Activated naive CD4-positive, alpha-beta T cell treated with Interleukin-2 at 50 U/mL for 16 hours (primary cell): Measurements from ENCODE around the gene TRIOBP.
"Not testable (repeated sequence)": the region's sequence is repeated elsewhere in the genome, so short reads cannot be mapped to it uniquely, and the experiment has no call there.

Source experiments
- DNase-seq: peaks from one replicate; pipeline ENCODE4 v3.0.0-alpha.2; 2020

The TRIOBP gene

DNA sequence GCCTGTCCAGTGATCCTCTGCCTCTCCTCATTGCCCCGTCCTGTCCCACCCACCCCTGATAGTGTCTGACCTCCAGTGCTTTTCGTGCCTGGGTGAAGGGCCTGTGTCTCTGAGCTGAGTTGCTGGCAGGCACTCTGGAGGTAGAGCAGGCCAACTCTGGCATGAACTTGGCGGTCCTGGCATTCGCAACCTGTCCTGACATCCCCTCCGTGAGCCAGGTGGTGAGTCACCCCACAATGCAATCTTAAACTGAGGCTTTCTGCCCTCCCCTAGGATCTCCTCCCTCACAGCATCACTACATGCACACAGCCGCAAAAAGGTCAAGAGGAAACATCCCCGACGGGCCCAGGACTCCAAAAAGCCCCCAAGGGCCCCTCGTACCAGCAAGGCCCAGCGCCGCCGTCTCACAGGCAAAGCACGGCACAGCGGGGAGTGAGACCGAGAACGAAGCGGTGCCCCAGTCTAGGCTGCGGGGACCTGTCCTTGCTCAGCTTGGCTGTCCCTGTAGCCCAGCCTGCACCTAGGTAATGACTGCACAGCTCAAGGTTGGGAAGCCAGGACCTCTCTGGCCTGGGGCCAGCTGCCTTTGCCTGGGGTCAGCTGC is 5.8 kb upstream of the TRIOBP start:
- DNase-seq: no peak

DNA sequence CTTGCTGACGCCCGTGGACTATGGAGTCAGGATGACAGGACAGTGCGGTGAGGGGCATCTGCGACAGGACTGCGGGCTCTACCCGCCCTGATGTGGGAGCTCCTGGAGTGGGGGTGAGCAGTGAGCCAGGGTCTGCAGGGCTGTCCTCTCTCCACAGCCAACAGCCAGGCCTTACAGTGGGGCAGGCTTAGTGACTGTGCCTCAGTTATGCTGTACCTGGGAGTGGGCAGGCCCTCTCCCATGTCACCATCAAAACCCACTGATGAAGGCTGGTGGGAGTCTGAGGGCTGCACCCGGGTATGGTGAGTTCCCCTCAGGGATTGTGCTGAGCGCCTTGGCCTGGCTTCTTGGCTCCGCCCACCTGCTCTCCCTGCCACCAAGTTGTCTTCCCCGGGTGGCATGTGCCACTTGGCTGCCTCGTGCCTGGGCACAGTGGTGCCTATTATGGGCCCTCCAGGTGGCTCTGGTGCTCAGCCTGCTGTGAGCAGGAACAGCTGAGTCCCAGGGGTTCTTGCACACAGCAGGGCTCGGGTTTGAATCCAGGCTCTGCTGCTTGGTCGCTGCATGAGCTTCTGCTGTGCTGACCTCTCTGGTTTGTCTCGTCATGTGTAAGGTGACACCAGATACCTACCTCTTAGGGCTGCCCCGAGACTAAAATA is 4.1 kb upstream of the TRIOBP start:
- no peak for DNase-seq

DNA sequence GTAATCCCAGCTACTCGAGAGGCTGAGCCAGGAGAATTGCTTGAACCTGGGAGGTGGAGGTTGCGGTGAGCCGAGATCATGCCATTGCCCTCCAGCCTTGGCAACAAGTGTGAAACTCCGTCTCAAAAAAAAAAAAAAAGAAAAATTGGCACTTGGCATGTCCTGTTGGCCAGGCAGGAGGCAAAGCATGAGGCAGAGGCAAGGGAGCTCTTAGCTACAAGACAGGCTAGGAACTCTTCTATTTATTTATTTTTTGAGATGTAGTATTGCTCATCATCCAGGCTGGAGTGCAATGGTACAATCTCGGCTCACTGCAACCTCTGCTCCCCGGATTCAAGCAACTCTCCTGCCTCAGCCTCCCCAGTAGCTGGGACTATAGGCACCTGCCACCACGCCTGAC is 2.7 kb upstream of the TRIOBP start:
- DNase-seq: not testable (repeated sequence)

DNA sequence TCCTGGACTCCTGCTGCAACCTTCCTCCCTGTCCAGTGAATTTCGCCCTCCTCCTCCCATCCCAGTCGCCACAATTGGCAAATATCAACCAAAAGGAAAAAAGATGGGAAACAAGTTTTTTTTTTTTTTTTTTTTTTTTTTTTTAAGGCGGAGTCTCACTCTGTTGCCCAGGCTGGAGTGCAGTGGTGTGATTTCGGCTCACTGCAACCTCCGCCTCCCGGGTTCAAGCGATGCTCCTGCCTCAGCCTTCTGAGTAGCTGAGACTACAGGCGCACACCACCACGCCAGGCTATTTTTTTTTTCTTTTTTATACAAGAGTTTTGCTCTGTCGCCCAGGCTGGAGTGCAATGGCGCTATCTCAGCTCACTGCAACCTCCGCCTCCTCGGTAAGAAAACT is 590 bp upstream of the TRIOBP start:
- DNase-seq: not testable (repeated sequence)

DNA sequence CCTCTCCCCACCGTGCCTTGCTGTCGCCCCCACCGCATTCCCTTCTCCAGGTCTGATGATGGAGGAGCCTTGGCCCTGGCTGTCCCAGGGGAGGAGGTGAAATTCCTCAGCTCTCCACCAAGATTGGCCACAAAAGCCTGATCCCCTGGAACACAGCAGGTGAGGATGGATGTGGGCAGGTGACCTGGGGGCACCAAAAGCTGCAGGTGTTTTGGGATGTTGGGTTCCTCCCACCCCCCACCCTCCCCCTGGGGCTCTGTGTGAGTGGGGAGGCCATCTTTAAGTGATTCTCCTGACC is 639 bp downstream of the TRIOBP start:
- no peak for DNase-seq

DNA sequence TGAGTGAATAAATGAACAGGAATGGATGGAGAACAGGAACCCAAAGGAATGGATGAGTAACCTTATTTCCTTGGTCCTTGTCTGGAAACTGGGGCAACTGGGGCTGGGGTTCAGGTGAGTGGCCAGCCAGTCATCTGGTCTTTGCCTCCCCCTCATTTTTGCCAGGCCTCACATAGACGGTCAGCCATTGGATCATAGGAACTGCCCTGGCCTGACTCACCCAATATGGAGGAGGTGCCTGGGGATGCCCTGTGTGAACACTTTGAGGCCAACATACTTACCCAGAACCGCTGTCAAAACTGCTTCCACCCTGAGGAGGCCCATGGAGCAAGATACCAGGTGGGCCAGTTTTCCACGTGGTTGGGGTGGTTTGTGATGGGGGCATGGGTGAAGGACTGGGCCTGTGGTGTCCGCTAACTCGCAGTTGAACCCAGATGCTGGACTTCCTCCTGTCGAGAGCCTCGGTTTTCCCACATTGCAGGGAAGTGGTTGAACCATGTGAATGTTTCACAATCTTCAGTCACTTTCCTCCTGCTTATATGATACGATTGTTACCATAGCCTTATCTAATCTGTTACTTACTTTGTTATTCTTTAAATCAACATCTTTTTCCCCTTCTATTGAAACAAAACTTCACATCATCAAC is 4.4 kb downstream of the TRIOBP start:
- no peak for DNase-seq

DNA sequence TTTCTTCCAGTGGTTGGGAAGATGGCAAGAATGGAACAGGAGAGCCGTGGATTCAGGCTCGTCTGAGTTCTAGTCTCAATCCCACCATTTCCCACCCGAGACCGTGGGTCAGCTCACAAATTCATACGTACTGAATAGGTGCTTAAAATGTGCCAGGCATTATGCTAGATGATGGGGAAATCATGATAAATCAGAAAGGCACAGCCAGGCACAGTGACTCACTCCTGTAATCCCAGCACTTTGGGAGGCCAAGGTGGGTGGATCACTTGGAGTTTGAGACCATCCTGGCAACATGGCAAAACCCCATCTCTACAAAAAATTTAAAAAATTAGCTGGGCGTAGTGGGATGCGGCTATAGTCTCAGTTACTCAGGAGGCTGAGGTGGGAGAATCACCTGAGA is 7.1 kb downstream of the TRIOBP start:
- no peak for DNase-seq

DNA sequence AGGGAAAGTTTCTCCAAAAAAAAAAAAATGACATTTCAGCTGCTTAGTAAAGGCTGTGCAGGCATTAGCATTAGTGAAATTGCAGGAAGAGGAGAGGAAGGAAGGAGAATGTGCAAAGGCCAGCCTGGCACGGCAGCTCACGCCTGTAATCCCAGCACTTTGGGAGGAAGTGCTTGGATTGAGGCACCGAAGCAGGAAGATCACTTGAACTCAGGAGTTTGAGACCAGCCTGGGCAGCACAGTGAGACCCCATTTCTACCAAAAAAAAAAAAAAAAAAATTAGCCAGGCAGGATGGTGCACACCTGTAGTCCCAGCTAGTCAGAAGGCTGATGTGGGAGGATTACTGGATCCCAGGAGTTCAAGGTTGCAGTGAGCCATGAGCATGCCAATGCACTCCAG is 7.8 kb downstream of the TRIOBP start:
- no peak for DNase-seq

DNA sequence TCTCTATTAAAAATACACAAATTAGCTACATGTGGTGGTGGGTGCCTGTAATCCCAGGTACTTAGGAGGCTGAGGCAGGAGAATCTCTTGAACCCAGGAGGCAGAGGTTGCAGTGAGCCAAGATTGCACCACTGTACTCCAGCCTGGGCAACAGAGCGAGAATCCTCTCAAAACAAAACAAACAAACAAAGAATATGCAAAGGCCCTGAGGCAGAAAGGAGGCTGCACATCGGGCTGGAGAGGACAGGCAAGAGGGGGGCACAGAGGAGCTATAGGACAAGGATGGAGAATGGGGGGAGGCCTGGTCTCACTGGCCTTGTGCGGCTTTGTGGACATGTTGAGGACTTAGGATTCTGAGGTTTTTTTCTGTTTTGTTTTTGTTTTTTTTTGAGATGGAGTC is 8.4 kb downstream of the TRIOBP start:
- no peak for DNase-seq

DNA sequence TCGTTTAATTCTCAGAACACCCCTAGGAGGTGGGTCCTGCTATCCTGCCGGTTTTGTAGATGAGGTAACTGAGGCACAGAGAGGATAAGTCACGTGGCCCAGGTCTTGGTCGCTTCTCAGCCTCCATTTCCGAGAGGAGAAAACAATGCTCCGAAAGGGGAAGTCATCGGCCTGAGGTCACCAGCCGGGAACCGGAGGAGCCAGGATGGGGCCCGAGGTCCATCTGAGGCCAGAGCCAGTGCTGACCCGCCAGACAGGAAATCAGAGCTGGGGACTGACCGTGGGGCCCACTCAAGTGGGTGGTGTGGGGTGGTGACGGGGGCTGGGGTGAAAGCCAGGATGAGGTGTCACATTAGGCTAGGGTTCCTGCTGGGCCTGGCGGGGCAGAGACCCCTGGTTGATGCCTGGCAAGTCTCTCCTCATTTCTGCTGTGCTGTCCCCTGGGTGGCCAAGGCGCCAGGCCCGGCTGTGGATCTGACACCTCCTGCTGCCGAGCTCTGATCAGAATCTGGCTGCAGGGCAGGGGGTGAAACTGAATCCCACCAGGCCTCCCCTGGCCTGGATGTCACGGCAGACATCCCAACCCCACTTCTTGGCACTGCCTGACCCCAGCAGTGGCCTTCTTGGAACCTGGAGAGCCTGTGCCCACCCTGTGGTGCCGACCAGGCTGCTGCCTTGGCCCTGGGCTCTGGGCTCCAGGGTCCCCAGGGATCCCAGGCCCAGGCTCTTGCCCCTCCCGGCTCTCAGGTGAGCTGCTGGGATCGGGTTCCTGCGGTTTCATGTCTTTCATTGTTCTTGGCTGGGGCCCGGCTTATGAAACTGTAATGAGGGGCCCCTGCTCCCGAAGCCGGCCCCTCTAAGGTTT is 12.0 kb downstream of the TRIOBP start:
- DNase-seq: no peak

DNA sequence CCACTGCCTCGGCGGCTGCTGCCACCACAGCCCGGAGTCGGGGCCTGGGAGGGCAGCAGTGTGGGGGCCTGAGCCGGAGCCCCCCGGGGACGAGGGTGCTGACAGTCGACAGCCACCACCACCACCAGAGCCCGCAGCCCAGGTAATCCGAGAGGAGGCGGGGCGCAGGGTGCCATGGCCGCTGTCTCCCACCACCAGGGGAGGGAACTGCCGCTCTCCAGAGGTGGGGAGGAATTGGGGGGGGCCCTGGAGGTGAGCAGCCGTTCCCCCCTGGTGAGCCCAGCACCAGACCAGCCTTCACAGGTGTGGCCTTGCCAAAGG is 12.6 kb downstream of the TRIOBP start:
- DNase-seq: no peak

DNA sequence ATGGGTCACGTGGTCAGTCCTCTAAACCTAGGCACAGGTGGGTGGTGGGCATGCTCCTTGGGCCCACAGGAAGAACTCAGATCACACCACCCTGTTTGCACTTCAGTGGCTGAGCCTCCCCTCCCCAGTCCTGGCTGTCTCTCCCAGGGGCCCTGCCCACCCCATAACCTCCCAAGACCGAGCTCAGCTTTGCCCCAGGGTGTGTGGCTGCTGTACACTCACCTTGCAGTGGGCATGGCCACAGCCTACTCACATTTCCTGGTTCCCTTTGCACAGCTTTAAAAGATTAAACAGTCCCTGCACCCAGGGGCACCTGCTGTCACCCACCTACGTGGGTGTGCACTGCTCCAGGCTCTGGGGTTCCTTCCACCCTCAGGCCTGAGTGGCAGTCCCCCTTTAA is 13.8 kb downstream of the TRIOBP start:
- DNase-seq: no peak

DNA sequence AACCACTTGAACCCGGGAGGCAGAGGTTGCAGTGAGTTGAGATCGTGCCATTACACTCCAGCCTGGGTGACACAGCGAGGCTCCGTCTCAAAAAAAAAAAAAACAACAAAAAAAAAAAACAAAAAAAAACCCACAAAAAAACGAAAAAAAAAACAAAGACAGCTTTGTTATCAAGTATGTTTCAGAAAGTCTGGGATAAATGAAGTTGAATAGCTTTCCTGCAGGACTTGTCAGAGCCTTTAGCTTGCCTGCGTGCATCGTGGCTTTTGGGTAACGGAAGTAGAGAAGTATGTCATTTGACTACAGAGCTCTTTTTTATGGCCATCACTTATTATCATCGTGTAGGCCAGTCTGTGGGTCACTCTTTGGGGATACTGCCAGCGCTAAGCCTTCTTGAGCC is 14.6 kb downstream of the TRIOBP start:
- DNase-seq: no peak

DNA sequence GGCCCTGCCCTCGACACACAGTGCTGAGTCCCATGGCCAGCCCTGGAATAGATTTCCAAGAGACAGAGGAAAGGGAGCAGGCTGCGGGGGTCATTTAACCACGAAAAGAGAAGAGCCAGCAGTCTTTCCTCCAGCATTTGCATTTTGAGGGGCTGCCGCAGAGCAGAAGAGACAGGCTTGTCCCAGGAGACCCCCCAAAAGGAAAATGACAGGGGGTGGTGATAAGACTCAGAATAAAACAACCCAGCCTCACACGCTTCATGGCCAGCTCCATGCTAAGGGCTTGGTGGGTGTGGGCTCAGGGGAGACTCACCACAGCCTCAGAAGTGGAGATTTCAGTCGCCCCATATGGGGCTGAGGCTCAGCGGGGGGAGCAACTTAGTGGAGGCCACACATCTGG is 16.9 kb downstream of the TRIOBP start:
- DNase-seq: no peak

DNA sequence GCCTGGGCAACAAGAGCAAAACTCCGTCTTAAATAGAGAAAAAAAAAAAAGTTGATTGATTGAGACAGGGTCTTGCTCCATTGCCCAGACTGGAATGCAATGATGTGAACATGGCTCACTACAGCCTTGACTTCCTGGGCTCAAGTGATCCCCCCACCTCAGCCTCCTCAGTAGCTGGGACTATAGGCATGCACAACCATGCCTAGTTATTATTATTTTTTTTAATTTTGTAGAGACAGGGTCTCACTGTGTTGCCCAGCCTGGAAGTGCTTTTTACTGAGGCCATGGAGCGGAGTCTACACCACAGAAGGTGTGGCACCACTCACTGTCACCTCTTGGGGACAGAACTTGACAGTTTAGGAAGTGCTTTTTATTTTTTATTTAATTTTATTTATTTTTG is 17.8 kb downstream of the TRIOBP start:
- no peak for DNase-seq

DNA sequence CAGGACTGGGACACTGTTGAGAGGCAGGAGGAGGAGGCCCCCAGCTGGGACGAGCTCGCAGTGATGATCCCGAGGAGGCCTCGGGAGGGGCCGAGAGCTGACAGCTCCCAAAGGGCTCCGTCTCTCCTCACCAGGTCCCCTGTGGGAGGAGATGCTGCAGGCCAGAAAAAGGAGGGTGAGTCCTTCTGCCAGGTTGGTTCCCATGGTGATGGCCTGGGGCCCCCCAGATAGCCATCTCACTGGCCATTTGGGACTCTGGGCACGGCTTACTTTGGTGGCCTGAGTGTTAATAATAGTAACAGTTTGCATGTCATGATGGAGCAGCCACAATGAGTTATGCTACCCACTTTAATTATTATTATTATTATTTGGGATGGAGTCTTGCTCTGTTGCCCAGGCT is 18.9 kb downstream of the TRIOBP start:
- DNase-seq: no peak

DNA sequence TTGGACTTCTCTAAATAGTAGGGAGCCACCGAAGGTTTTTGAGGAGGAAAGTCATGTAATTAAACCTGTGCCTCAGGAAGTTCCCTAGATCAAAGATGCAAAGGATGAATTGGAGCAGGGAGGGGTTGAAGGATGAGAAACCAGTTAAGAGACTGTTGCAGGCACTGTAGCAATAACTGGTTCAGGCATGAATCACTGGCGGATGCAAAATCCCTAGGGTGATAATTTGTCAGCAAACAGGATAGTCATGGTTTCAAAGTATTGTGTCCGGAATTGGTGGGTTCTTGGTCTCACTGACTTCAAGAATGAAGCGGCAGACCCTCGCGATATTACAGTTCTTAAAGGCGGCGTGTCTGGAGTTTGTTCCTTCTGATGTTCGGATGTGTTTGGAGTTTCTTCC is 19.9 kb downstream of the TRIOBP start:
- no peak for DNase-seq

DNA sequence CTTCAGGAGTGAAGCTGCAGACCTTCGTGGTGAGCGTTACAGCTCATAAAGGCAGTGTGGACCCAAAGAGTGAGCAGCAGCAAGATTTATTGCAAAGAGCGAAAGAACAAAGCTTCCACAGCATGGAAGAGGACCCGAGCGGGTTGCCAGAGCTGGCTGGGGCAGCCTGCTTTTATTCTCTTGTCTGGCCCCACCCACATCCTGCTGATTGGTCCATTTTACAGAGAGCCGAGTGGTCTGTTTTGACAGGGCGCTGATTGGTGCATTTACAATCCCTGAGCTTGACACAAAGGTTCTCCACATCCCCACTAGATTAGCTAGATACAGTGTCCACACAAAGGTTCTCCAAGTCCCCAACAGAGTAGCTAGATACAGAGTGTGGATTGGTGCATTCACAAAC is 20.4 kb downstream of the TRIOBP start:
- not testable (repeated sequence) for DNase-seq

DNA sequence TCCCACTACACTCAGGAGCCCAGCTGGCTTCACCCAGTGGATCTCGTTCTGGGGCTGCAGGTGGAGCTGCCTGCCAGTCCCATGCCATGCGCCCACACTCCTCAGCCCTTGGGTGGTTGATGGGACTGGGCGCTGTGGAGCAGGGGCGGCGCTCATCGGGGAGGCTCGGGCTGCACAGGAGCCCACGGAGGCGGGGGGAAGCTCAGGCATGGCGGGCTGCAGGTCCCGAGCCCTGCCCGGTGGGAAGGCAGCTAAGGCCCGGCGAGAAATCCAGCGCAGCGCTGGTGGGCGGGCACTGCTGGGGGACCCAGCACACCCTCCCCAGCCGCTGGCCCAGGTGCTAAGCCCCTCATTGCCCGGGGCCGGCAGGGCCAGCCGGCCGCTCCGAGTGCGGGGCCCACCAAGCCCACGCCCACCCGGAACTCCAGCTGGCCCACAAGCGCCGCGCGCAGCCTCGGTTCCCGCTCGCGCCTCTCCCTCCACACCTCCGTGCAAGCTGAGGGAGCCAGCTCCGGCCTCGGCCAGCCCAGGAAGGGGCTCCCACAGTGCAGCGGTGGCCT is 21.0 kb downstream of the TRIOBP start:
- not testable (repeated sequence) for DNase-seq

DNA sequence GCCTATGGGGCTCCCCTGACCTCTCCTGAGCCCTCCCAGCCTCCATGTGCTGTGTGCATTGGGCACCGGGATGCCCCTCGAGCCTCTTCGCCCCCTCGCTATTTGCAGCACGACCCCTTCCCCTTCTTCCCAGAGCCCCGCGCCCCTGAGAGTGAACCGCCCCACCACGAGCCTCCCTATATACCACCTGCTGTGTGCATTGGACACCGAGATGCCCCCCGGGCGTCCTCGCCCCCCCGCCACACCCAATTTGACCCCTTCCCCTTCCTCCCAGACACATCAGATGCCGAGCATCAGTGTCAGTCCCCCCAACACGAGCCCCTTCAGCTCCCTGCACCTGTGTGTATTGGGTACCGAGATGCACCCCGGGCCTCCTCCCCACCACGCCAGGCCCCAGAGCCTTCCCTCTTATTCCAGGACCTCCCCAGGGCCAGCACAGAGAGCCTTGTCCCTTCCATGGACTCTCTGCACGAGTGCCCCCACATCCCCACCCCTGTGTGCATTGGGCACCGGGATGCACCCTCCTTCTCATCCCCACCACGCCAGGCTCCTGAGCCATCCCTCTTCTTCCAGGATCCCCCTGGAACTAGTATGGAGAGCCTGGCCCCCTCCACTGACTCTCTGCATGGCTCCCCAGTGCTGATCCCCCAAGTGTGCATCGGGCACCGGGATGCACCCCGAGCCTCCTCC is 28.8 kb downstream of the TRIOBP start:
- DNase-seq: no peak

DNA sequence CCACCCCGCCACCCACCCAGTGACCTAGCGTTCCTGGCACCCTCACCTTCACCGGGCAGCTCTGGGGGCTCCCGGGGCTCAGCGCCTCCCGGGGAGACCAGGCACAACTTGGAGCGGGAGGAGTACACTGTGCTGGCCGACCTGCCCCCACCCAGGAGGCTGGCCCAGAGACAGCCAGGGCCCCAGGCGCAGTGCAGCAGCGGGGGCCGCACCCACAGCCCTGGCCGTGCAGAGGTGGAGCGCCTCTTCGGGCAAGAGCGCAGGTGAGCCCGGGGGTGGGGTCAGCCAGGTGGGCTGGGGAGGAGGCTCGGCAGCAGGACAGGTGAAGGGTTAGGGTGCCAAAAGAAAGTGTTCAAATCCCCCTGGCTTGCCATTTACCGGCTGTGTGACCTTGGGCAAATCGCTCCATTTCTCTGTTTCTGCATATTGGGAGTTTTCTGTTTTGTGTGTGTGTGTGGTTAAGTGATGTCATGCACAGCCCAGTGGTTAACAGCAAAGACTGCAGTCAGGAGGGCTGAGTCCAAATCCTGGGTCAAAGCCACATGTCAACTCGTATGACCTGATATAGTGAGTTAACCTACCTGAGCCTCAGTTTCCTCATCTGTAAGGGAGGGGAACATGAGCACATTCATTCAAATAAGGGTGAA is 29.5 kb downstream of the TRIOBP start:
- DNase-seq: no peak

DNA sequence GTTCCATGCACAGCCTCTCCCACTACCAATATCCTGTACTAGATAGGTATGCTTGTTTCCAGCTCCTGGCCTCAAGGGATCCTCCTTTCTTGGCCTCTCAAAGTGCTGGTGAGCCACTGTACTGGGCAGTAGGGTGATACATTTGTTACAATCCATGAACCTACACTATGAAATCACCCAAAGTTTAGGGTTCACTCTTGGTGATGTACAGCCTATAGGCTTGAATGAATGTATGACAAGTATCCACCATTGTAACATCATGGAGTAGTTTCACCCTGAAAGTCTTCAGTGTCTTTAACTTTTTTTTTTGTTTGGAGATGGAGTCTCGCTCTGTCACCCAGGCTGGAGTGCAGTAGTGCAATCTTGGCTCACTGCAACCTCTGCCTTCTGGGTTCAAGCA is 31.8 kb downstream of the TRIOBP start:
- DNase-seq: no peak
